GM18517 (cell line): ENCODE results near the gene ADAP2.
"Not testable (repeated sequence)": the region's sequence is repeated elsewhere in the genome, so short reads cannot be mapped to it uniquely, and the experiment has no call there.

Experiments used
- ATAC-seq: cut with Tn5 transposase; IDR thresholded peaks from one replicate; pipeline ENCODE4 v1.9.1; 2021; ENCODE audit warnings: mild to moderate bottlenecking, moderate library complexity; ENCODE audit not compliant: unreplicated experiment

The ADAP2 gene

DNA sequence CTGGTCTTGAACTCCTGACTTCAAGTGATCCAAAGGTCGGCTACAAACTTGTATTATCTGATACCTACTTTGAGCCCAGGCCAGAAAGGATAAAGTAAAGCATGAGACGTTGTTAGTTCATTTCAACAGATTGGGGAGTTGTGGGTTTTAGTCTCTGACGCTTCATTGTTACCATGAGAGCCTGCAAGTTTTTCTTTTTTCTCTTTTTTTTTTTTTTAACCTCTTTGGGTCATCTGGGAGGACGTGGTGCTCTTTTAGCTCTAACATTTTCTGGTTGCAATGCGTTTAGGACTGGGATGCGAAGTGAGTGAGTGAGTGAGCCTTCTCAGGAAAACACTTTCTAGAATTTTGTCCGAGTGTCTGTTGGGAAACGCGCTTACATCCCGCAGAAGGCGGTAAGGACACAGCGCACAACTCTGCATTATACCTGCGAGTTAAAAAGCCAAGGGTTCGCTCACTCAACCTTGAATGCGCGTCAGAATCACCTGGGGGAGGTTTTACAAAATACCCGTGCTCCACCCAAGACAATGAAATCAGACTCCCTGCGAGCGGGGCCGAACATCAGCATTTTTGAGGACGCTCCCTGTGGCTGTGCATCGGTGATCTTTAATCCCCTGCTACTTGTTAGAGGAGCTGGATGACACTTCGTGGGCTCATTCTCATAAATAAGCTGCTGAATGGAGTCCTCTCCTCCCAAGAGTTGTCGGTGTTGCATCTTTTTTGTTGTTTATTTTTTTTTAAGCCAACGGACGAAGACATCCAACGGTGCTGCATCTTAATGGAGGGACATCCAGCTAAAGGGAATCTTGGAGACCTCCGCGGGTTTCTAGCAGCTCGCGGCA is 48.5 kb downstream of the ADAP2 start:
- ATAC-seq: peak; percentile 27

DNA sequence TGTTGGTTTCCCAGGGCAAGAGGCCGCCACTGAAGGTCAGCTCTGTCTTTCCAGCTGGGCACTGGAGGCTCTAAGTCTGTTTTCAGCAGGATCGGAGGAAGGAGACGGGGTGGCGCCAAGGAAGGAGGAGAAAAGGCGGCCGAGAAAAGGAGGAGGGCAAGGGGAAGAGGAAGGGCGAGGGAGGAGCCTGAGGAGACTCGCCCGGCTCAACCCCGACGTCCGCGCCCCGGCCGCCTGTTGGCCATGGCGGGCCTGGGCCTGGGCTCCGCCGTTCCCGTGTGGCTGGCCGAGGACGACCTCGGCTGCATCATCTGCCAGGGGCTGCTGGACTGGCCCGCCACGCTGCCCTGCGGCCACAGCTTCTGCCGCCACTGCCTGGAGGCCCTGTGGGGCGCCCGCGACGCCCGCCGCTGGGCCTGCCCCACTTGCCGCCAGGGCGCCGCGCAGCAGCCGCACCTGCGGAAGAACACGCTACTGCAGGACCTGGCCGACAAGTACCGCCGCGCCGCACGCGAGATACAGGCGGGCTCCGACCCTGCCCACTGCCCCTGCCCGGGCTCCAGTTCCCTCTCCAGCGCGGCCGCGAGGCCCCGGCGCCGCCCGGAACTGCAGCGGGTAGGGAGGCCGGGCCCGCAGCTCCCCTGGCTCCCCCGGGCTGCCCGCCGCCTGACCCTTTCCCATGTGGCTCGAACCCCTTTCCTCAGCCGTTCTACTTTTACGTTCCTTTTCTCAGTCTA is 49.3 kb downstream of the ADAP2 start, which contains the start of gene RNF135:
Gene RNF135, plus strand, starts transcription at position 209 of the 737 bp plus-strand sequence. Its CDS starts 35 bp downstream, at position 244.
- peak; percentile 53 for ATAC-seq

DNA sequence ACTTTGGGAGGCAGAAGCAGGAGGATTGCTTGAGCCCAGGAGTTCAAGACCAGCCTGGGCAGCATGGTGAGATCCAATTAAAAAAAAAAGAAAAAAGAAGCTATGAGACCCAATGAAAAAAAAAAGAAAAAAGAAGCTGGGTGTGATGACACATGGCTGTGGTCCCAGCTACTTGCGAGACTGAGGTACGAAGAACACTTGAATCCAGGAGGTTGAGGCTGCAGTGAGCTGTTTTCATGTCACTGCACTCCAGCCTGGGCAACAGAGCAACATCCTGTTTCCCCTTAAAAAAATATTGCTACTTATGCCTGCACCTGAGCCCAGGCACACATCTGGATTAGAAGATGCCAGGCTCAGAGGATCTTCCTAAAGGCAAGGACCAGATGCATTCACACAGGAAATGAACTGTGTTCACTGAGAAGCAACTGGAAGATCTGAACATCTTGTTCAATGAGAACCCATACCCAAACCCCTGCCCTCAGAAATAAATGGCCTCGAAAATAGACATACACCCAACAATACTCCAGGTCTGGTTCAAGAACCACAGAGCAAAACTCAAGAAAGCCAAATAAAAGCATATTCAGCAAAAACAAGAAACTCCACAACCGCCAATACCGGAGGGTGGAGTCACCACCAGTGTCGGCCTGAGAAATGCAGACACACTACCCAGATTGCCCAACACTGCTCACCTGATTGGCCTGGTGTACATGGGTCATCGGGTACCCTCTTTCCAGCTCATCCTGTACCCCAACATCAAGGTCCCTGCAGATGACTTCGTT is 53.5 kb downstream of the ADAP2 start:
- no peak for ATAC-seq

DNA sequence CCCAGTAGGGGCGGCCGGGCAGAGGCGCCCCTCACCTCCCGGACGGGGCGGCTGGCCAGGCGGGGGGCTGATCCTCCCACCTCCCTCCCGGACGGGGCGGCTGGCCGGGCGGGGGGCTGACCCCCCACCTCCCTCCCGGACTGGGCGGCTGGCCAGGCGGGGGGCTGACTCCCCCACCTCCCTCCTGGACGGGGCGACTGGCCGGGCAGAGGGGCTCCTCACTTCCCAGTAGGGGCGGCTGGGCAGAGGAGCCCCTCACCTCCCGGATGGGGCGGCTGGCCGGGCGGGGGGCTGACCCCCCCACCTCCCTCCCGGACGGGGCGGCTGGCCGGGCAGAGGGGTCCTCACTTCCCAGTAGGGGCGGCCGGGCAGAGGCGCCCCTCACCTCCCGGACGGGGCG is 58.2 kb downstream of the ADAP2 start:
- ATAC-seq: not testable (repeated sequence)

DNA sequence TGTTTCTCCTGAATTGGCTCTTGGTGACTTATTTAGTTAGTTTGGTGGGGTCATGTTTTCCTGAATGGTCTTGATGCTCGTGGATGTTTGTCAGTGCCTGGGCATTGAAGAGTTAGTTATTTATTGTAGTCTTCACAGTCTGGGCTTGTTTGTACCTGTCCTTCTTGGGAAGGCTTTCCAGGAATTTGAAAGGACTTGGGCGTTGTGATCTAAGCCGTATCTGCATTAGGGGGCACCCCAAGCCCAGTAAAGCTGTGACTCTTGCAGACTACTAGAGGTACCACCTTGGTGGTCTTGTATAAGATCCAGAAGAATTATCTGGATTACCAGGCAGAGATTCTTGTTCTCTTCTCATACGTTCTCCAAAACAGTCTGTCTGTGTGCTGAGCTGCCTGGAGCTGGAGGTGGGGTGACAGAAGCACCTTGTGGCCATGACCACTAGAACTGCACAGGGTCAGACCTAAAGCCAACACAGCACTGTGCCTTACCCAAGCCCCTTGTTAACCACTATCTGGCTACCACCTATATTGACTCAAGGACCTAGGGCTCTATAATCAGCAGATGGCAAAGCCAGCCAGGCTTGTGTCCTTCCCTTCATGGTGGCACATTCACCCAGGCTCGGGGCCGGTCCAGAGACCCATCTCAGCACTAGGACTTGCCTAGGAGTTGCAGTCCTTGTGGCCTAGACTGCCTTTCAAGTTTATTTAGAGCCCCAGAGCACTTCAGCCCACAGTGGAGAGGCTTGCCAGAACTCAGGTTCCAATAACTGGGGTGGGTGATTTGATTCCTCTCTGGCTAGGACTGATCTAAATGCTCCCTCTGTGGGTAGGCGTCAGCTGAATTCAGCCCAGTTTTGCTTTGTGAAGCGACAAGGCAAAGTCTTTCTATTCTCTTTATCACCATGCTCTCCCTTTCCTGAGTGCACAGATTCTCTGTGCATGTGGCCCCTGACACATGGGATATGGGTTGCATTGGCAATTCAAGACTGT is 60.1 kb downstream of the ADAP2 start:
- no peak for ATAC-seq

DNA sequence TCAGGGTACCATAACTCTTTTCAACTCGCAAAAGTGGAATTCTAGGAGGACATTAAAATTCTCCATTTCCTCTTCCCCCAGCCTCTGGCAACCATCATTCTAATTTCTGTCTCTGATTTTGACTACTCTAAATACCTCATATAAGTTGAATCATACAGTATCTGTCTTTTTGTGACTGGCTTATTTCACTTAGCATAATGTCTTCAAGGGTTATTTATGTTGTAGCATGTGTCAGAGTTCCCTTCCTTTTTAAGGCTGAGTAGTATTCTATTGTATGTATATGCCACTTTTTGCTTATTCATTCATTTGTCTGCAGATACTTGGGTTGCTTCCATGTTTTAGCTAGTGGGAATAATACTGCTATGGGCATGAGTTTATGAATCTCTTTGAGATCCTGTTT is 61.1 kb downstream of the ADAP2 start:
- ATAC-seq: no peak

DNA sequence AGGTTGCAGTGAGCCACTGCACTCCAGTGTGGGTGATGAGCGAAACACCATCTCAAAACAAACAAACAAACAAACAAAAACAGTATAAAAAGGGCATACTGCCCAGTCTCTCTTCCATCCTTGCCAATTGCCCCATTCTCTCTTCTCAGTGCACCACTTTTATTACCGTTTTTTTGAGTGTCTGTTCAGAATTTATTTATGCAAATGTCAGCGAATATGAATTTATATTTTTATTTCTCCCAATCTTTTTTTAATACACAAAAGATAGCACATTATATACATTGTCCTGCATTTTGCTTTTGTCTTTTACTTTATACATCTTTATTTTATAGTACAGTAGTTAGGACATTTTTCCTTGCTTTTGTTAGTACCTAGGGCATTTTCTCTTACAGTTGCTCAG is 68.7 kb downstream of the ADAP2 start:
- no peak for ATAC-seq

DNA sequence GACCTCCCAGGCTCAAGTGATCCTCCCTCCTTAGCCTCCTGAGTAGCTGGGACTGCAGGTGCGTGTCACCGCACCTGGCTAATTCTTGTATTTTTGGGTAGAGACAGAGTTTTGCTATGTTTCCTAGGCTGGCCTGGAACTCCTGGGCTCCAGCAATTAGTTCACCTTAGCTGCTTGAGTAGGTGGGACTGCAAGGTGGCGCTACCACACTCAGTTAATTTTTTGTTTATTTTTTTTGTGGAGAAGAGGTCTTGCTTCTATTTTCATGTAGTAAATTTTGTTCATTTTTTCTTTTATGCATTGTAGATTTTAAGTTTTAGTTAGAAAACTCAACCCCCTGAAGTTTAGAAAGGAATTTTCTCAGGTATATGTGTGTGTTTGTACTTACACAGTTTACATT is 70.8 kb downstream of the ADAP2 start:
- no peak for ATAC-seq

DNA sequence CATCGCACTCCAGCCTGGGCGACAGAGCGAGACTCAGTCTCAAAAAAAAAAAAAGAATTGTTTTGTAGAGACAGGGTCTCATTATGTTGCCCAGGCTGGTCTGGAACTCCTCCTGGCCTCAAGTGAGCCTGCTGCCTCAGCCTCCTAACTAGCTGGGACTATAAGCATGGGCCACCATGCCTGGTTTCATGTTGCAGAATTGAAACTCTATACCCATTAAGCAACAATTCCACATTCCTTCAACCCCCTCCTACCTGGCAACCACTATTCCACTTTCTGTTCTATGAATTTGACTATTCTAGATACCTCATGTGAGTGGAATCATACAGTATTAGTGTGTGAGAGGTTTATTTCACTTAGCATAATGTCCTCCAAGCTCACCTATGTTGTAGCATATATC is 73.6 kb downstream of the ADAP2 start:
- ATAC-seq: no peak

DNA sequence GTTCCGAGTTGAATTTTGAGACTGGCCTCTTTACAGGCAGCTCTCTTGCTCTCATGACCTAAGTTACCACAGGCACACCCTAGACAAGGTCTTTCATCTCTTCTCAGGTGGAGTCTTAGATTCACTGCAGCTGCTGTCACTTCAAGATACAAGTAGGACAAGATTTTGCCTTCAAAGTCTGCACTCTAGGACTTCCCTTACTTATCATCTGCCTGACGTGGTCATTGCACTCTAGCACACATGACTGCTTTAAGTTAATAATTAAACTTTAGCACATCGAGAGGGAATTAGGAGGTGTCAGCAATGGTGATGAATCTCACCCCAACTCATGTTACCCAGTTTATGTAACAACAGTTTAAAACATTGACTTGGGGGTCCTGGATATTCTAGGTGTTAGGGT is 74.7 kb downstream of the ADAP2 start:
- ATAC-seq: no peak

DNA sequence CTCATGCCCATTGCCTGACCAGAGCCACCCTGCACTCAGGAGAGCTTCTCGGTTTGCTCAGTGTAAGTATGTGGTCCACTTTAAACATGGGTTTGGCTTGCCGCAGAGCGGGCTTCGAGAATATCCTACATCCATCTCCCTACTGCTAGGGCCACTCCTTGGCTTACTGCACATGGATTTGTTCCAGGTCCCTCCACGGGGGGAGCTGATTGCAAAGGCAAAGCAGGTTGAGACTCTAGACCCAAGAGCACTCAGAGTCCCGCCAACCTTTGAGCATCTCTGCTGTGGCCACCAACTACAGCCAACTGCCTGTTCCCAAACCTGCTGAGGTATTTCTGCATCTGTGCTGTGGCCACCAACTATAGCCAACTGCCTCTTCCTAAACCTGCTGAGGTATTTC is 75.5 kb downstream of the ADAP2 start:
- no peak for ATAC-seq

DNA sequence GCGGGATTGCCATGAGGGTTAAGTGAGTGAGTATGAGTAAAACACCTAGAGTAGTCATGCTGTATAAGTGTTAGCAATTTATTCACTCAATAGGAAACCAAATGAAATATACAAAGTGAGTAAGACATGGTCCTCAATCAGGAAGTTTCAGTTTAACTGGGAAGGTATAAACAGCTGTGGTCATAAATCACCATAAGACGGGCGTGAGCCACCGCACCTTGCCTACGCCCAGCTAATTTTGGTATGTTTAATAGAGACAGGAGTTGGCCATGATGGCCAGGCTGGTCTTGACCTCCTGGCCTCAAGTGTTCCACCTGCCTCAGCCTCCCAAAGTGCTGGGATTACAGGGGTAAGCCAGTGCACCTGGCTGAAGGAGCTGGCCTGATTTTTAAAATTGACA is 76.1 kb downstream of the ADAP2 start:
- no peak for ATAC-seq

DNA sequence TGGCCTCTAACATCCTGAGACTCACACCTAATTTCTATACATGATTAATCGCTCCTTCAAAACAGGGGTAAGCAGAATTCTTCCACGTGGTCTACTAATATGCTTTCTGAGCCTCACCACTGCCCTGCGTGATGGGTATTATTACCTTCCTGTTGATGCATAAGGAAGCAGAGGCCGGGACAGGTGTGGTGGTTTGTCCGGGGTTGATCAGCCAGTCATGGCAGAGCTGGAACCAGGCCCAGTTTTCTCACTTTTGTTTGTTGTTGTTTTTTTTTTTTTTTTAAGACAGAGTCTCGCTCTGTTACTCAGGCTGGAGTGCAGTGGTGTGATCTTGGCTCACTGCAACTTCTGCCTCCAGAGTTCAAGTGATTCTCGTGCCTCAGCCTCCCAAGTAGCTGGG is 80.3 kb downstream of the ADAP2 start:
- ATAC-seq: no peak

DNA sequence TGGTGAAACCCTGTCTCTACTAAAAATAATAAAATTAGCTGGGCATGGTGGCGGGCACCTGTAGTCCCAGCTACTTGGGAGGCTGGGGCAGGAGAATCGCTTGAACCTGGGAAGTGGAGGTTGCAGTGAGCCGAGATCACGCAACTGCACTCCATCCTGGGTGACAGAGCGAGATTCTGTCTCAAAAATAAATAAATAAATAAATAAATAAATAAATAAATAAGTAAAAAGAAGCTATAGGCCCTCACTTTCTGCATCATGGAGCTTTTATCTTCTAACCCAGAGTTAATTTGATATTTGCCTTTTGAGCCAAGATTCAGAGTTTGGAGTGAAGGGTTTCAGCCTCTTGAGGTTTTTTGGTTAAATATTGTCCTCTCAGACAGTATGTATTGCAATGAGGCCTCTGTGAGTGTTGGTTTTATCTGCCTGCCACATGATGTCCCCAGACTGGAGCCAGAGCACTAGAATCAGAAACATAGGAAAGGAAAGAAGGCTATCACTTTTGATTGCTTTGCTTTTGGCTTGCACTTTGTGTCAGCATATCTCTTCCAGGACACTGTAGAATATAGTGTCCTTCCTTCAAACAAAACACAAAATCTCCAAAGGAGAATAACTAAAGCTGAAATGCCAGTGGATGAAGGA is 81.6 kb downstream of the ADAP2 start:
- no peak for ATAC-seq

DNA sequence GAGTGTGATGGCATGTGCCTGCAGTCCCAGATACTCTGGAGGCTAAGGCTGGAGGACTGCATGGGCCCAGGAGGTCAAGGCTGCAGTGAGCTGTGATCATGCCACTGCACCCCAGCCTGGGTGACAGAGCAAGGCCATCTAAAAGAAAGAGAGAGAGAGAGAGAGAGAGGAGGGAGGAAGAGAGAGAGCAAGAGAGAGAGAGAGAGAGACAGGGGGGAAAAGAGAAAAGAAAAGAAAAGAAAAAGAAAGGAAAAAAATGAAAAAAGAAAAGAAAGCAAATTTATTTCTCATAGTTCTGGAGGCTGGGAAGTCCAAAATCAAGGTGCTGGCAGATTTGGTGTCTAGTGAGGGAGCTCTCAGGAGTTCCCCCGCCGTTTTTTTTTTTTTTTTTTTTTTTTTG is 82.4 kb downstream of the ADAP2 start:
- no peak for ATAC-seq

DNA sequence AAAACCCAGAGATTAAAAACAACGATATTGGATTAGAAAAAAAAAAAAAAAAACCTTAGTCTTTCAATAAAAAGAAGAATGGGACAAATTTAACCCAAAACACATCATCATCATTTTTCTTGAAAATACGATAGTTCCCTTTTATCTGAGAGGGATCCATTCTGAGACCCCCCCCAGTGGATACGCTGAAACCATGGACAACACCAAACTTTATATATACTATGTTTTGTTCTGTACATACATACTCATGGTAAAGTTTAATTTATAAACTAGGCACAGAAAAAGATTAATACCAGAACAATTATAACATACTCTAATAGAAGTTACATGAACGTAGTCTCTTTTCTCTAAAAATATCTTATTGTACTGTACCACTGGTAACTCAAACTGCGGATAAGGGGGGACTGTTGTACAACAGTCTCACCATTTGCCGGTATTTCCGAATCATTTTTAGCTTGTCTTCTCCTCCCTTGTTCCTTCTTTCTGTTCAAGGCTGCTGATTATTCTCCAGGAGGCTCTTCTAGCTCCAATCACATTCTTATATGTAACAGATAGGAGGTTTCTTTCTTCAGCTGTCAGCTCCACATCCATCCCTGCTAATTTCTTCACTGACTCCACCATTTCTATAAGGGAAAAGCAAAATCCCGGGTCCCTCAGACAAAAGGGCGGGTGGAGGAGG is 86.1 kb downstream of the ADAP2 start:
- no peak for ATAC-seq

DNA sequence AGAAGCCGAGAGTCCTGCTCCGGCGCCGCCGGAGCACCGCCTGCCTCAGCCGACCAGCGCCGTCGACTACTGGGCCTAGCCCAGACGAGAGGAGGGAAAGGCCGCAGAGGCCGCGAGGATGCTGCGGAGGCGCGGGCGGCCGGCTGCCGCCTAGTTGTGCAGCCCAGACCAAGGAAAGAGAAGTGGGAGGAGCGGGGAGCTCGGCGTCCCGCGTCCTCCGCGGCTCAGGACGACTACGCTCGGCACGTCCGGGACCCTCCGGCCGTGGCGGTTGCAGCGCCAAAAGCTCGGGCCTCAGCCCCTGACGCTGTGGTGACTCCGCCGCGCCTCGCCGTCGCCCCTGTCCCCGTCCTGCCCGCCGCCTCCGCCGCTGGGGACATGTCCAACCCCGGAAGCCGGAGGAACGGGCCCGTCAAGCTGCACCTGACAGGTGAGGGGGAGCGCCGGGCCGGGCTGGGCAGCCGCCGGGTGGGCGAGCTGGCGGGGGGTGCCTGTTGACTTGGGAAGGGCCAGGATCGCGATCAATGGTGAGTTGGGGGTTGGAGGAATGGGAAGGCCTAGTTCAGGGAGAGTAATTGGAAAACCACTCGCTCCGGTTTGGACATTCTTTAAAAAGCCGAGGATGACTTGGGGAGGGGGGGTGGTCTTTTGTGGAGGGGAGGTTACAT is 86.8 kb downstream of the ADAP2 start:
- no peak for ATAC-seq
